GM12873 (cell line): ENCODE results near the gene TRIP12.

Source experiments
- TF ChIP-seq, protein P1 (sequence below): IDR thresholded peaks from 2 replicates; pipeline ENCODE4 v1.5.1; 2012; ENCODE audit warnings: low read depth, mild to moderate bottlenecking, moderate library complexity, low read length, control low read depth; ENCODE audit not compliant: insufficient read depth; ENCODE audit errors: missing control alignments

The TRIP12 gene

GRCh38 chr2:229775614-229776313 lies 146.0 kb downstream of the TRIP12 start:
- TF ChIP-seq, protein P1, sequence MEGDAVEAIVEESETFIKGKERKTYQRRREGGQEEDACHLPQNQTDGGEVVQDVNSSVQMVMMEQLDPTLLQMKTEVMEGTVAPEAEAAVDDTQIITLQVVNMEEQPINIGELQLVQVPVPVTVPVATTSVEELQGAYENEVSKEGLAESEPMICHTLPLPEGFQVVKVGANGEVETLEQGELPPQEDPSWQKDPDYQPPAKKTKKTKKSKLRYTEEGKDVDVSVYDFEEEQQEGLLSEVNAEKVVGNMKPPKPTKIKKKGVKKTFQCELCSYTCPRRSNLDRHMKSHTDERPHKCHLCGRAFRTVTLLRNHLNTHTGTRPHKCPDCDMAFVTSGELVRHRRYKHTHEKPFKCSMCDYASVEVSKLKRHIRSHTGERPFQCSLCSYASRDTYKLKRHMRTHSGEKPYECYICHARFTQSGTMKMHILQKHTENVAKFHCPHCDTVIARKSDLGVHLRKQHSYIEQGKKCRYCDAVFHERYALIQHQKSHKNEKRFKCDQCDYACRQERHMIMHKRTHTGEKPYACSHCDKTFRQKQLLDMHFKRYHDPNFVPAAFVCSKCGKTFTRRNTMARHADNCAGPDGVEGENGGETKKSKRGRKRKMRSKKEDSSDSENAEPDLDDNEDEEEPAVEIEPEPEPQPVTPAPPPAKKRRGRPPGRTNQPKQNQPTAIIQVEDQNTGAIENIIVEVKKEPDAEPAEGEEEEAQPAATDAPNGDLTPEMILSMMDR = no peak

DNA sequence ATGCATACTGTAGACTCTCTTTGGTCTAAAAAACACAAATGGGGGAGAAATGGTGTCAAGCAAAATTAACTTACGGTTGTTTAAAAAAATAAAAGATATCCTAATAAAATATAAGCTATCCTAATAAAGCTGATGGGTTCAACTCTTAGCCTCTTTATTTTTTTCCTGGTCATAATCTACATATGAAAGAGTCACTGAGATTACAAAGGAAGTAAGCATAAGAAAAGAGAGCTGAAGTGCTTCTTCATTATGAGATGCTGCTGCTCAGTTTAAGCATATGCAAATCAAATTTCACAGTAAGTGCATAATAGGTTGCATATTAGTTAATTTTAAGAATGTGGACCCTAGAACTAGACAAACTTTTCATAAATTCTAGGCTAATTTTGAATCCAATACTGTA lies 147.6 kb downstream of the TRIP12 start:
- TF ChIP-seq, protein P1 = no peak

- TF ChIP-seq, protein P1 = no peak
These were observed 153.6 kb downstream of the TRIP12 start for GRCh38 chr2:229768235-229768634.

- TF ChIP-seq, protein P1 = no peak
These were observed 156.1 kb downstream of the TRIP12 start for GRCh38 chr2:229765721-229766120.

DNA sequence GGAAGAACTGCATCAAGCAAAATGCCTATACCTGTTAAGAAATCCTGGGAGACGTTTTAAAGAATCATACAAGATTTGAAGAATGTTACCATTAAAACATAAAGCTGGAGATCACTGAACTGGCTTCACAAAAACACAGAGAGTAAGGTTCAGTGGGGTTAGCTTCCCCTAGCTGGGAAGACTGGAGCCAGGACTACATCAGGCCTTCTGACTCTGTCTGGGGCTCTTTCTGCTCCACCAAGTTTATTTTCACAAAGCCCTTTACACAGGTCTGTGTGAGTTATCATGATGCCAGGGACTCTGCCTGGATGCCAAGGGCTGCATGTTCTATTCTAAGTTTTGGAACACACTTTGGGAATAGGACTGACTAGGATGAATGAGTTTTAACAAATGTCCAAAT lies 160.1 kb downstream of the TRIP12 start:
- TF ChIP-seq, protein P1 = no peak

DNA sequence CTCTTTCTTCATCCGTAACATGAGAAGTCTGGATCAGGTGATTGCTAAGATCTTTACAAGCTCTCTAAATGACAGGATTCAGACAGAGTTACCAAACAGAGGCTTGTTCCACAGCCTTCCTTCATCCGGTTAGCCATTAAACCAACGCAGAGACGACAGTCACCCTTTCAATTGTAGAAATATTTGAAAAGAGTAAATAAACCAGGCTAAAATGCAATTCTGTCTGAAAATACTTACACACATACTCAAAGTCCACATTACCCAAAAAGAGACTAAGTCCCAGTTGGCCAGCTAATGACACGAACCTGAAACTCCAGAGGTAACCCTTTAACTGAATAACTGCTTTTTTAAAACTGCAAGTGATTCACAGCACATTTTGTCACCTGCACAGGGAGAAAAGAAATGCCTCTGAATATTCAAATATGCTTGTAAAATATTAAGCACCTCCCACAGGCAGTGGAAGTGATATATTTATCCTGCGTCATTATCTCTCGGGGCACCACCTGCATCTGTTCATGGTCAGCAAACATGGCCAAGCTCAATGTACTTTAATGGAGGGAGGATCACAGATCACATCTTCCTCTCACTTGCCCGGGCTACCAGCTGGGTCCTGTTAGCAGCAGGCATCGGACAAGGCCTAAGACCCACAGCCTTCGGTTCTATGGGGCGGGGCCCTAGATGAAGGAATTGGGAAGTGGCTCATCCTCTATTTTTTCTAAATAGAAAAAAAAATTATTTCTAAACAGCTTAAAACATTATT lies 168.7 kb downstream of the TRIP12 start:
- TF ChIP-seq, protein P1 = no peak

- TF ChIP-seq, protein P1 = no peak
These were observed 172.0 kb downstream of the TRIP12 start for GRCh38 chr2:229749779-229750178.
